H9 (cell line): Measurements from ENCODE around the gene ABI3. TPM values are rescaled to one million over a fixed set of nuclear protein-coding genes. Genes with fewer than 3 reads are reported as not detected.

Source experiments
- DNase-seq: peaks from one replicate; pipeline ENCODE4 v3.0.0-alpha.2; 2017
- H2AFZ ChIP-seq: one replicate; pipeline ENCODE4 v1.6.1; 2013; ENCODE audit warnings: mild to moderate bottlenecking, low read length, control low read depth, moderate library complexity
- H2AK5ac ChIP-seq: 2 replicates; pipeline ENCODE4 v1.6.1; 2013; ENCODE audit warnings: low read length, control low read depth, mixed read lengths; ENCODE audit not compliant: insufficient read length
- H2BK120ac ChIP-seq: one replicate; pipeline ENCODE4 v1.6.1; 2013; ENCODE audit warnings: low read depth, mild to moderate bottlenecking, low read length, control low read depth, inconsistent platforms; ENCODE audit not compliant: poor library complexity, severe bottlenecking
- H2BK12ac ChIP-seq: 2 replicates; pipeline ENCODE4 v1.6.1; 2013; ENCODE audit warnings: low read length, control low read depth, mixed read lengths, low read depth; ENCODE audit not compliant: insufficient read length
- H2BK15ac ChIP-seq: 2 replicates; pipeline ENCODE4 v1.6.1; 2013; ENCODE audit warnings: low read depth, low read length, control low read depth
- H2BK20ac ChIP-seq: one replicate; pipeline ENCODE4 v1.6.1; 2013; ENCODE audit warnings: low read depth, mild to moderate bottlenecking, low read length, control low read depth, inconsistent platforms; ENCODE audit not compliant: poor library complexity, severe bottlenecking
- H2BK5ac ChIP-seq: 2 replicates; pipeline ENCODE4 v1.6.1; 2013; ENCODE audit warnings: low read length, control low read depth, mixed read lengths; ENCODE audit not compliant: insufficient read length
- H3K14ac ChIP-seq: 2 replicates; pipeline ENCODE4 v1.6.1; 2013; ENCODE audit warnings: low read length, control low read depth; ENCODE audit not compliant: insufficient read depth
- H3K18ac ChIP-seq: 2 replicates; pipeline ENCODE4 v1.6.1; 2013; ENCODE audit warnings: low read depth, mild to moderate bottlenecking, mixed read lengths, low read length, control low read depth; ENCODE audit not compliant: insufficient read length
- H3K23ac ChIP-seq: 2 replicates; pipeline ENCODE4 v1.6.1; 2013; ENCODE audit warnings: low read length, control low read depth, mixed read lengths, low read depth; ENCODE audit not compliant: insufficient read length
- H3K23me2 ChIP-seq: 2 replicates; pipeline ENCODE4 v1.6.1; 2013; ENCODE audit warnings: low read depth, mild to moderate bottlenecking, mixed read lengths, low read length, control low read depth; ENCODE audit not compliant: insufficient read length, poor library complexity, severe bottlenecking
- H3K27ac ChIP-seq: 2 replicates; pipeline ENCODE4 v1.5.1; 2013; ENCODE audit warnings: low read length, control low read depth, mixed read lengths, low read depth; ENCODE audit not compliant: insufficient read length
- H3K27me3 ChIP-seq: 2 replicates; pipeline ENCODE4 v1.6.1; 2013; ENCODE audit warnings: low read length, control low read depth, inconsistent platforms; ENCODE audit not compliant: insufficient read depth
- H3K4ac ChIP-seq: 2 replicates; pipeline ENCODE4 v1.6.1; 2013; ENCODE audit warnings: low read depth, mild to moderate bottlenecking, control low read depth, inconsistent platforms, low read length, moderate library complexity
- H3K4me1 ChIP-seq: 2 replicates; pipeline ENCODE4 v1.6.1; 2013; ENCODE audit warnings: low read length, control low read depth, inconsistent platforms; ENCODE audit not compliant: insufficient read depth
- H3K4me2 ChIP-seq: 2 replicates; pipeline ENCODE4 v1.6.1; 2013; ENCODE audit warnings: low read length, control low read depth, mixed read lengths; ENCODE audit not compliant: insufficient read length, insufficient read depth
- H3K56ac ChIP-seq: 2 replicates; pipeline ENCODE4 v1.6.1; 2013; ENCODE audit warnings: low read depth, mild to moderate bottlenecking, mixed read lengths, low read length, control low read depth; ENCODE audit not compliant: insufficient read length
- H3K79me1 ChIP-seq: 2 replicates; pipeline ENCODE4 v1.6.1; 2013; ENCODE audit warnings: low read depth, mild to moderate bottlenecking, moderate library complexity, low read length, control low read depth, inconsistent platforms; ENCODE audit not compliant: insufficient read depth, poor library complexity, severe bottlenecking
- H3K79me2 ChIP-seq: 2 replicates; pipeline ENCODE4 v1.6.1; 2013; ENCODE audit warnings: low read length, control low read depth, inconsistent platforms; ENCODE audit not compliant: insufficient read depth
- H3K9ac ChIP-seq: 2 replicates; pipeline ENCODE4 v1.6.1; 2013; ENCODE audit warnings: low read length, control low read depth, mixed read lengths; ENCODE audit not compliant: insufficient read length; ENCODE audit errors: extremely low read depth
- H3K9me3 ChIP-seq: one replicate; pipeline ENCODE4 v1.6.1; 2013; ENCODE audit warnings: low read depth, low read length, inconsistent platforms; ENCODE audit not compliant: control insufficient read depth
- H3T11ph ChIP-seq: one replicate; pipeline ENCODE4 v1.6.1; 2013; ENCODE audit warnings: mild to moderate bottlenecking, low read length, control low read depth, inconsistent platforms
- H4K20me1 ChIP-seq: one replicate; pipeline ENCODE4 v1.6.1; 2013; ENCODE audit not compliant: control insufficient read depth, insufficient read length, insufficient read depth
- H4K5ac ChIP-seq: 2 replicates; pipeline ENCODE4 v1.6.1; 2013; ENCODE audit warnings: low read depth, mild to moderate bottlenecking, mixed read lengths, low read length, control low read depth; ENCODE audit not compliant: insufficient read length
- H4K8ac ChIP-seq: replicated peaks from 2 replicates; pipeline ENCODE4 v1.6.1; 2013; ENCODE audit warnings: low read length, control low read depth, mixed read lengths, low read depth; ENCODE audit not compliant: insufficient read length
- H4K91ac ChIP-seq: 2 replicates; pipeline ENCODE4 v1.6.1; 2013; ENCODE audit warnings: low read depth, mild to moderate bottlenecking, moderate library complexity, mixed read lengths, low read length, control low read depth; ENCODE audit not compliant: insufficient read length
- H3K27ac Mint-ChIP-seq, 3 experiments: 2 replicates in 2 of 3; 3 replicates in 1 of 3; pipeline ENCODE4 v1.8.0; 2020 to 2021; ENCODE audit warnings: mixed read lengths in 3 of 3, mild to moderate bottlenecking in 1 of 3, moderate library complexity in 1 of 3
- H3K27me3 Mint-ChIP-seq: 2 replicates; pipeline ENCODE4 v1.8.0; 2021; ENCODE audit warnings: low read depth, mild to moderate bottlenecking, moderate library complexity, mixed read lengths
- H3K36me3 Mint-ChIP-seq, 3 experiments: 2 replicates in 2 of 3; 3 replicates in 1 of 3; pipeline ENCODE4 v1.8.0; 2020 to 2021; ENCODE audit warnings: low read depth in 3 of 3, mixed read lengths in 3 of 3; ENCODE audit not compliant: insufficient read depth in 1 of 3
- H3K4me1 Mint-ChIP-seq, 2 experiments: 2 replicates each; pipeline ENCODE4 v1.8.0; 2020; ENCODE audit warnings: mixed read lengths in 2 of 2
- H3K4me3 Mint-ChIP-seq, 2 experiments: 2 replicates in 1 of 2; 3 replicates in 1 of 2; pipeline ENCODE4 v1.8.0; 2020 to 2021; ENCODE audit warnings: mild to moderate bottlenecking in 2 of 2, mixed read lengths in 2 of 2, moderate library complexity in 1 of 2
- H3K9me3 Mint-ChIP-seq, 2 experiments: 2 replicates in 1 of 2; 3 replicates in 1 of 2; pipeline ENCODE4 v1.8.0; 2020; ENCODE audit warnings: mild to moderate bottlenecking in 2 of 2, mixed read lengths in 2 of 2, moderate library complexity in 1 of 2
- WGBS: extraction: QIAGEN DNeasy Blood & Tissue Kit; methylation state at CpG from one replicate; pipeline ENCODE4 v1.1.7; 2013; ENCODE audit warnings: missing lambda C conversion rate, low lambda C conversion rate, mixed read lengths; ENCODE audit not compliant: insufficient read length; ENCODE audit errors: extremely low coverage; 5-methylcytosine and 5-hydroxymethylcytosine counted together
- total RNA-seq: library from RNA; stranded (reverse); gene quantifications from 2 replicates; pipeline ENCODE4 v1.2.1, GENCODE V29; 2021
- TF ChIP-seq, protein P1 (sequence below): fragments of 200-600 bp; sonication (generic); conservative IDR thresholded peaks from 3 replicates; pipeline ENCODE4 v1.8.0; 2021; ENCODE audit warnings: antibody characterized with exemption, mild to moderate bottlenecking

The ABI3 gene
- total RNA-seq, 1 experiment from 2014 or later = 2.1 TPM

DNA sequence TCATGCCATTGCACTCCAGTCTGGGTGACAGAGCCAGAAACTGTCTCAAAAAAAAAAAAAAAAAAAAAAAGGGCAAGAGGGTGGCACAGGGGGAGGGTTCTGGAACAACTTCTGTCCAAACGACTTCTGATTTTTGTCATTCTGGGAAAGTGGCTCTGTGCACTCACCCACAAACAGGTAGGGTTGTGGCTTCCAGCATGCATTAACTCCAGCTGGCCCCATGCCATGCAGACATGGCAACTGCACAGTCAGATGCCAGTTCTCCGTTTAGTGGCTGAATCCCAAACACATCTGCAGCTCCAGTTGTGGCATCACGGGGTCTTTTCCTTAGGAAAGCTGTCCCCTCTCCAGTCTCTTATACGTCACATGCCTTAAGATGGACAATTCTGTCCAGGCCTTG, 47.6 kb upstream of the ABI3 start:
- DNase-seq = no peak
- Histone ChIP-seq H2BK20ac (no peak overlapping the region), H2AFZ (no peak overlapping the region), H3K79me1 (no peaks in the 10 kb centered on the region), H3K79me2 (no peaks in the 10 kb centered on the region), H4K8ac (no peak overlapping the region), H3K27ac (no peak overlapping the region), H3K18ac (no peak overlapping the region), H3K4me1 (no peaks in the 10 kb centered on the region), H3K9ac (no peak overlapping the region), H3K4me2 (no peak overlapping the region), H2BK12ac (no peak overlapping the region), H2AK5ac (no peak overlapping the region), H3K14ac (no peak overlapping the region), H3T11ph (no peak overlapping the region), H3K9me3 (no peaks in the 10 kb centered on the region), H2BK5ac (no peak overlapping the region), H3K56ac (no peak overlapping the region), H4K5ac (no peak overlapping the region), H4K91ac (no peak overlapping the region), H2BK15ac (no peak overlapping the region), H3K23me2 (no peaks in the 10 kb centered on the region), H2BK120ac (no peak overlapping the region), H4K20me1 (no peaks in the 10 kb centered on the region), H3K23ac (no peak overlapping the region), H3K4ac (no peak overlapping the region), H3K27me3 (no peaks in the 10 kb centered on the region)
- no peak overlapping the region for H3K4me3 Mint-ChIP-seq
- TF ChIP-seq, protein P1, sequence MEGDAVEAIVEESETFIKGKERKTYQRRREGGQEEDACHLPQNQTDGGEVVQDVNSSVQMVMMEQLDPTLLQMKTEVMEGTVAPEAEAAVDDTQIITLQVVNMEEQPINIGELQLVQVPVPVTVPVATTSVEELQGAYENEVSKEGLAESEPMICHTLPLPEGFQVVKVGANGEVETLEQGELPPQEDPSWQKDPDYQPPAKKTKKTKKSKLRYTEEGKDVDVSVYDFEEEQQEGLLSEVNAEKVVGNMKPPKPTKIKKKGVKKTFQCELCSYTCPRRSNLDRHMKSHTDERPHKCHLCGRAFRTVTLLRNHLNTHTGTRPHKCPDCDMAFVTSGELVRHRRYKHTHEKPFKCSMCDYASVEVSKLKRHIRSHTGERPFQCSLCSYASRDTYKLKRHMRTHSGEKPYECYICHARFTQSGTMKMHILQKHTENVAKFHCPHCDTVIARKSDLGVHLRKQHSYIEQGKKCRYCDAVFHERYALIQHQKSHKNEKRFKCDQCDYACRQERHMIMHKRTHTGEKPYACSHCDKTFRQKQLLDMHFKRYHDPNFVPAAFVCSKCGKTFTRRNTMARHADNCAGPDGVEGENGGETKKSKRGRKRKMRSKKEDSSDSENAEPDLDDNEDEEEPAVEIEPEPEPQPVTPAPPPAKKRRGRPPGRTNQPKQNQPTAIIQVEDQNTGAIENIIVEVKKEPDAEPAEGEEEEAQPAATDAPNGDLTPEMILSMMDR = no peak
- WGBS = no CpG with 5 or more reads among the region's 4 CpGs
- 0 out of 5 replicates have a peak, but pooled peaks cover 0 to 1% of the 10 kb centered on the region in 2 experiments for H3K9me3 Mint-ChIP-seq
- H3K27ac Mint-ChIP-seq = no peak overlapping the region; a peak in 1 of 7 replicates
- no peaks in the 10 kb centered on the region for H3K36me3 Mint-ChIP-seq
- no peaks in the 10 kb centered on the region; a peak in 2 of 4 replicates for H3K4me1 Mint-ChIP-seq
- peaks cover 36% of the 10 kb centered on the region for H3K27me3 Mint-ChIP-seq
